Erythroblast (primary cell): ENCODE measurements around the gene FBXO42.

Source experiments
- GATA1 ChIP-seq: IDR thresholded peaks from 2 replicates; pipeline ENCODE4 v1.6.1; 2011; ENCODE audit warnings: low read depth, mild to moderate bottlenecking, control low read depth, low read length, moderate library complexity
- POLR2A ChIP-seq: IDR thresholded peaks from 2 replicates; pipeline ENCODE4 v1.6.1; 2011; ENCODE audit warnings: mild to moderate bottlenecking, low read length

- TF ChIP-seq POLR2A: no peak
- TF ChIP-seq GATA1: no peak
Observed at GRCh38 chr1:16391411-16391810, 39.1 kb upstream of the FBXO42 start.
